GM19438 (cell line): Measurements from ENCODE around the gene HIF1A.
"Not testable (repeated sequence)": the region's sequence is repeated elsewhere in the genome, so short reads cannot be mapped to it uniquely, and the experiment has no call there.

Source experiments
- ATAC-seq: cut with Tn5 transposase; IDR thresholded peaks from one replicate; pipeline ENCODE4 v1.9.1; 2021; ENCODE audit warnings: low read depth; ENCODE audit not compliant: unreplicated experiment

Gene HIF1A

GRCh38 chr14:61706096-61706690 lies 10.9 kb downstream of the HIF1A start:
- no peak for ATAC-seq

GRCh38 chr14:61707774-61708173 lies 12.5 kb downstream of the HIF1A start:
- not testable (repeated sequence) for ATAC-seq

GRCh38 chr14:61708693-61709092 lies 13.4 kb downstream of the HIF1A start:
- not testable (repeated sequence) for ATAC-seq

- peak; percentile 50 for ATAC-seq
These were observed 15.8 kb downstream of the HIF1A start for GRCh38 chr14:61710853-61711817.

GRCh38 chr14:61712137-61712536 lies 16.8 kb downstream of the HIF1A start:
- no peak for ATAC-seq

- no peak for ATAC-seq
These were observed 18.6 kb downstream of the HIF1A start for GRCh38 chr14:61713724-61714437.

GRCh38 chr14:61716956-61717355 lies 21.6 kb downstream of the HIF1A start:
- ATAC-seq, result no peak

GRCh38 chr14:61718039-61718438 lies 22.7 kb downstream of the HIF1A start:
- no peak for ATAC-seq

- ATAC-seq, result no peak
These were observed 24.3 kb downstream of the HIF1A start for GRCh38 chr14:61719344-61720293.

- ATAC-seq, result no peak
These were observed 25.0 kb downstream of the HIF1A start for GRCh38 chr14:61720294-61720661.

- ATAC-seq, result no peak
These were observed 25.4 kb downstream of the HIF1A start for GRCh38 chr14:61720741-61721140.

GRCh38 chr14:61724133-61724532 lies 28.8 kb downstream of the HIF1A start:
- no peak for ATAC-seq

GRCh38 chr14:61726778-61727658 lies 31.7 kb downstream of the HIF1A start:
- no peak for ATAC-seq

GRCh38 chr14:61730756-61731373 lies 35.6 kb downstream of the HIF1A start:
- no peak for ATAC-seq

GRCh38 chr14:61733972-61734371 lies 38.7 kb downstream of the HIF1A start:
- no peak for ATAC-seq

- ATAC-seq, result no peak
These were observed 41.4 kb downstream of the HIF1A start for GRCh38 chr14:61736751-61737150.

GRCh38 chr14:61737915-61738314 lies 42.6 kb downstream of the HIF1A start:
- ATAC-seq, result no peak

- ATAC-seq, result no peak
These were observed 43.8 kb downstream of the HIF1A start for GRCh38 chr14:61739133-61739532.

GRCh38 chr14:61742371-61742770 lies 47.1 kb downstream of the HIF1A start:
- no peak for ATAC-seq
